Inflammatory macrophage treated with lipopolysaccharide for 1 hour (primary cell): ENCODE data around the gene FAM171A2.
"Not testable (repeated sequence)": the region's sequence is repeated elsewhere in the genome, so short reads cannot be mapped to it uniquely, and the experiment has no call there.

ENCODE experiments used
- DNase-seq, 2 donors: peaks; one replicate each; pipeline ENCODE4 v3.0.0-alpha.2; 2020 to 2022

The FAM171A2 gene

DNA sequence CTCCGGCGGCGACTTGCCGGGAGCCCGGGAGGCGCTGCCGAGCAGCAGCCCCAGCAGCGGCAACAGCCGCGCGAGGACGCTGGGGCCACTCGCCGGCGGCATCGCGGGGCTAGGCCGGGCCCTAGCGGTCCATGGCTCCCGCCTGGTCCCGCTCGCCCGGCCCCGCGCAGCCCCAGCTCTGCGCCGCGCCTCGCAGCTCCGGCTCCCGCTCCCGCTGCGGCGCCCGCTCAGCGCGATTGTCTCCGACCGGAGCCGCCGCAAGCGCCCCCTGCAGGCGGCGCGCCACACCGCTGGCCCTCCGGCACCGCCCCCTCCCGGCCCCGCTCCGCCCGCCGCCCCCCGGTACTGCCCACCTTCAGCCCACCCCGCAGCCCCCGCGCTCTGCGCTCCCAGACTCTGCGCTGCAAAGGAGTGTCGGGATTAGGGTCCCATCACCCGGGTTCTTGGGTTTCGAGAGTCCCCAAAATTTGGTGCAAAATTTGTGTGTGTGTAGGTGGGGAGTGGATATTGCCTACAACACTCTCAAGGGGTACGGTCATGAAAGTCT lies at the start of gene FAM171A2:
Gene FAM171A2, minus strand, starts transcription at position 241 of the 547 bp plus-strand sequence. Its CDS starts 139 bp downstream, at position 102.
- peak in 1 of 2 donors; percentile 73 for DNase-seq

DNA sequence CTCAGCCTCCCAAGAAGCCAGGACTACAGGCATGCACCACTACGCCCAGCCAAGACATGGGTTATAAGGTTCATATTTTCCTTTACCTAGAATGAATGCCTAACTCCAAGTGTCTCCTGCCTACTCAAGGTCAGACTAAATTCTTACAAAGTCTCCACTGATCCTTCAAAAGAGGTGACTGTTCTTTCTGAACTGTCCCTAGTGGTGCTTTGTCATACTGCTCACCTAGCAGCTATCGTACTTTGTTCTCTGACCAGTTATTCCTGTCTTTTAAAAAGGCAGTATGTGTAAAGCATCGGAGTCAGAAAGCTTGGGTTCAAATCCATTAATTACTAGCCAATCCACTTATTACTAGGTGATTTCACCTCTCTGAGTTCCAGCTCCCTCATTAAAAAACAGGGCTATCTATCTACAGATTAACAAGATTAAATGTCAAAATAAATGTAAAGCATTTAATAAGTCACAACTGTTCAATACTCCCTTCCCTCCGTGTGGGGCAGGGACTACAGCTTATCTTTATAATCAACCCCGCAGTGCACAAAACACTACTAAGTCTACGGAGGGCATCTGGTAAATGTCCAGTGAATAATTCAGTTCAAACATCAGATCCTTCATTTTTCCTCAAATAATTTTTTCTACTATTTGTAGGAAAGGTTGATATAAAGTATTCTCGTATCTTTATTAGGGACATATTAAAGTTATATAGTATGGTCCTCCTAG lies 45.8 kb upstream of the FAM171A2 start:
- no peak for DNase-seq

DNA sequence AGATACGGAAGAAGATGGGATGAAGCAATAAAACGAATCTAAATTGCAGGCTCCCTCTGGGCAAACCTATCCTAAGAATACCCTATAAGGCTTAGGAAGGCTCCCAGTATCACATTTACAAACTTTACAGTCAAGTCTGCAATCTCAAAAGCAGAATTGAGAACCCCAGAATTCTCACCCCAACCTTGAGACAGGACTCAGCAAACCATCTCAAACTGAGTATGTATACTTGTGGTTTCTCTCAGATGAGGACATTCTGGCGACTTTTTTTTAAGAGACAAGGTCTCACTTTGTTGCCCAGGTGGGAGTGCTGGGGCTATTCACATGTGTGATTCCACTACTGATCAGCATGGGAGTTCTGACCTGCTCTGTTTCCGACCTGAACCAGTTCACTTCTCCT lies 45.1 kb upstream of the FAM171A2 start:
- no peak for DNase-seq

DNA sequence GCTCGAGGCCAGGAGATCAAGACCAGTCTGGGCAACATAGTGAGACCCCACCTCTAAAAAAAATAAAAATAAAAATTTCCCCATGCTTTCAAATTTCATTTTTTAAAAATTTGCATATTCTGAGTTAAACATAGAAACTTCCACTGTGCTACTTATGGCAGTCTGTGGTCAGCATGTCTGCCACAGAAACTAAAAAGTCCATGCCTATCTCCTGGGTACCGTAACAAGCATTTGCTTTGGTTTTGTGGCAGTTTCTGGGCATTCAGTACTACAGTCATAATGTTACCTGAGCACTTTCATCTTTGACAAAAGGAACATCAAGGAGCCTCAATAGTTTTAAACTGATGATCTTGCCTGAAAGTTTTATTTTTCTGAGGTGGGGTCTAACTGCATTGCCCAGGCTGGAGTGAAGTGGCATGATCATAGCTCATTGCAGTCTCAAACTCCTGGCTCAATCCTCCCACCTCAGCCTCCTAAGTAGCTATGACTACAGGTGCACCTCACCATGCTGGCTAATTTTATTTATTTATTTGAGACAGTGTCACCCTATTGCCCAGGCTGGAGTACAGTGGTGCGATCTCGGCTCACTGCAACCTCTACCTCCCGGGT lies 39.0 kb upstream of the FAM171A2 start:
- no peak for DNase-seq

DNA sequence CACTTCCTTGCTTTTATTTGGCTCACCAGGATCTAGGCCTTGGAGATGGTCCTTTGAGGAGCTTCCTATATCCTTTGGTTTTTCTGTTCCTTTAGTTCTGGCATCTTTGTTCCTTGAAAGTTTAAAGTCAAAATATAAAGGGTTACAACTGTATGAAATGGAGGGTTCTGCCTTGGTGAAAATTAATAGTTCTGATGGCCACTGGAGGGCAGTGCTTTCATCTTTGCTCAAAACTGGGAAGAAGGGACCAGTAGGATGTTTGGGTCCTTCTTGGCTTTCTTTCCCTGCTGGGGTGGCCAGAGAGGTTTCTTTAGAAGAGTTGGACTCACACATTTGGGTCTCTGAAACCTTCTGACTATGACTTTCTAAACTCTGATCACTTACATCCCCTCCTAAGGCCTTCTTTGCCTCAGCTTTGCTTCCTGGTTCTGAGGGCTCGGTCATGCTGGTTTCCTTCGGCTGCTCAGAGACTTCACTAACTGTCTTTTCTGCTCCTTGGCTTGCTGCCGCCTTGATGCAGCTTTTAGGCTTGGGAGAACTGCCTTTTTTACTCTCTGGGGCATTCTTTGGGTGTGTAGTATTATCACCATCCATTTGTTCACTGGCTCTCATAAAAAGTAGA lies 36.7 kb upstream of the FAM171A2 start:
- DNase-seq = peak in 1 of 2 donors; percentile 29

DNA sequence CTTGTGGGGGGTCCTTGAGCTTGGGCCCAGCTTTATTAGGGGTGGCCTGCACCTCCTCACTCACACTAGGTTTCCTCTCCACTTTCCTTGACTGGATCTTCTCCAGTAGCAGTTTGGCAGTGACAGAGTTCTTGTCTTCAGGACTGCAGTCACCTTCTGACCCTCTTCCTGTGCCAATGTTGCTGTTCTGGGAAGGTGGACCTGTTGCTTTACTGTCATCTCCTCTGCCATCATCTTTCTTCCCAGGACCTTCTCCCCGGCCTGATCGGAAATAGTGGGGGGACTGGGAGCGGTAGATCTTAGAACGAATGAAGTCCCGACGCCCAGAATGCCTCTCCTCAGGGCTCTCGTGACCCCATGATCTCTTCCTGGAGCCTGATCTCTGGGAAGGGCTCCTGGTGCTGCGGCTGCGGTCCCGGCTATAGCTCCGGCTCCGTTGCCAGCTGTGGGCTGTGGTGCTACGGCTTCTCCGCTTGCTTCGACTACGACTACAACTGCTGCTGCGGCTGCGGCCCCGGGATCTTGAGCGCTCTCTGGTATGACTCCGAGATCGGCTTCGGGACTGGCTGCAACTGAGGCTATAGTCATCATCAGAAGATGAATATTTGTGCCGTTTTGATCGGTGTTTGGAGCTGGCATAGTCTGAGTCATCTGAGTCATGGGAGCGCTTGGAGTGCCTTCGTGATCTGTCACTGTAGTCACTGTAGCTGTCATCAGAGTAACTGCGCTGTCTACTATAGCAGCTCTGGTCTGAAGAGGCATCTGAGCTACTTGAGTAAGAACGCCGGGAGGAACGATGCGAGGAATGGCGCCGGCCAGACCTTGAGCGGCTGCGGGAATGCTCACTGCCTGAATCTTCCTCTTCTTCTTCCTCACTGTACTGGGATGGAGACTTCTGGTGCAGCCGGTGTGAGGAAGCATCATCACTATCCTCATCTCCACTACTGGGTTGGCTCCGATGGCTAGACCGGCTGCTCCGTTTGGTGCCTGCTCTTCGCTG lies 35.3 kb upstream of the FAM171A2 start:
- no peak for DNase-seq

DNA sequence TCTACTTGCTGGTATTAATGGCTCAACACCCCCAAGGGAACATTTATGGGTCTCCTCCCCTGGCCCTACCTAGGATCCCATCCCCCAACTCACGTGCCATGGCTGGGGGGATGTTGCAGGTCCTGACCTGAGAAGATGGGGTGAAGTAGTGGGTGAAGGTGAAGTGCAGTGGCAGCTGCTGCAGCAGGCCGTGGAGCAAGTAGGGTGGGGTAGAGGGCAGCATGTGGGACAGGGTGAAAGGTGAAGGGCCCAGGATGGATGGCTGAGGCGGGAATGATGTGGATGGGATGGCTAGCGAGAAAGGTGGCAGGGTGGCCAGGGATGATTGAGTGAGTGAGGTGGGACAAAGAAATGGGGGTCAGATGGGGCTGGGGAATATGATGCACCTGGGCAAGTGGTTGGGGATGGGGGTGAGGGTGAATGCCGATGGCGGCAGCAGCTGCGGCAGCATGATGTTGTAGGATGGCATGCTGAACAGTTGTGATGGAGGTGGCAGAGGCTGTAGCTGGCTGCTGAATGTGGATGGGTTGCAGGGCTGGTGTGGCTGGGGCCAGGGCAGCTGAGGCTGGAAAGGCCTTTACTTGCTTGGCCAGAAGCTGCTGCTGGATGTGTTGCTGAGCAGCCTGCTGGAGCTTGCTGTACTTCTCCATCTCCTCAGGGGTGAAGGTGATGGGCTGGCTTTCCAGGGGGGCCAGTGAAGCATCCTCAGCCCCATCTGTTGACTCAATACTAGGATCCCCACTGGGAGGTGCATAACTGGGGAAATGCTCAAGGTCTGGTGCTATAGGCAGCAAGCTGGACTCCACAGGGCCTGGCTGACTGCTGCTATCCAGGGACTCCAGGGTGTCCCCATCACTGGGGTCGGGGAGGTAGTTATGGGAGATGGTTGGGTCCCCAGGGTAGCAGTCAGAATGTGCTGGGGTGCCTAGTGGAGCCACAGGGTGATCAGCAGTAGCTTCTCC lies 34.1 kb upstream of the FAM171A2 start:
- DNase-seq = no peak

DNA sequence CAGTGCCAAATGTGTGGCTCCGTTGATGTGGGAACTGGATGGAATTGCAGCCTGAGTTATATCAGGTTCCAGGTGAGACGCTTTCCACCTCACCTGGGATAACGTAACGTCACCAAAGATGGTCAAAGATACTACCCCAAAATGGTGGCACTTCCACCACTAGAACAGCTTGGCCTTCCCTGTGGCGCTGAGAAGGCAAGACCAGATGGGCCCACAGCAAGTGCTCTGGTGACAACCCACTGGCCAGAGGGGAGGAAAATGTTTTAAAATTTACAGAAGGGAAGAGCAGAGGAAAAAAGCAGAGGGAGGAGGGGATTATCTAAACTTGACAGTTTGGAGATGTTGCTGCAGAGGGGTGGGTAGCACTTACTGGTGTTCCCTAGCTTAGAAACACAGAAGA lies 33.3 kb upstream of the FAM171A2 start:
- DNase-seq = no peak

DNA sequence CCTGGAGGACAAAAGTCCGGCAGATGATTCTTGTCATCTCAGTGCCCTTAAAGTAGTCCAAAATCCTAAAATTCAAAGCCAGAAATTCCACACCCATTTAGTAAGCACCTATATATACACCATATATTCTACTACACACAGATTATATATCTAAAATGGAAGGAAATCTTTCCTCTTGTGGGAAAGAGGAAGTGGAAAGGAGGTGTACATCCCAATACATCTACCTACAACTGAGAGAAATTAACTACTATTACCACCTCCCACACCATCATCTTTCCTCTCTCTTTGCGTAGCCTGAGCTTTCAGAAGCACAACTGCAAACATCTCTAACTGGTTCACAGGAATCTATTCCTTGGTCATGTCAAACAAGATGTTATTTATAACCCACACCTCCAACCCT lies 31.2 kb upstream of the FAM171A2 start:
- no peak for DNase-seq

DNA sequence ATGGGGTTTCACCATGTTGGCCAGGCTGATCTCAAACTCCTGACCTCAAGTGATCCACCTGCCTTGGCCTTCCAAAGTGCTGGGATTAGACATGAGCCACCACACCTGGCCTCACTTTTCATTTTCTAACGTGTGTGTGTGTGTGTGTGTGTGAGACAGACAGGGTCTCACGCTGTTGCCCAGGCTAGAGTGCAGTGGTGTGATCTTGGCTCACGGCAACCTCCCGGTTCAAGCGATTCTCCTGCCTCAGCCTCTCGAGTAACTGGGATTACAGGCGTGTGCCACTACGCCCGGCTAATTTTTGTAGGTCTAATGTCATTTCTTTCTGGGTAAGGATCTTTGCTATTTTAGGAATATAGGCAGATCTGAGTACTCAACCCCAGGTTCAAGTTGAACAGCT lies 30.5 kb upstream of the FAM171A2 start:
- not testable (repeated sequence) for DNase-seq

DNA sequence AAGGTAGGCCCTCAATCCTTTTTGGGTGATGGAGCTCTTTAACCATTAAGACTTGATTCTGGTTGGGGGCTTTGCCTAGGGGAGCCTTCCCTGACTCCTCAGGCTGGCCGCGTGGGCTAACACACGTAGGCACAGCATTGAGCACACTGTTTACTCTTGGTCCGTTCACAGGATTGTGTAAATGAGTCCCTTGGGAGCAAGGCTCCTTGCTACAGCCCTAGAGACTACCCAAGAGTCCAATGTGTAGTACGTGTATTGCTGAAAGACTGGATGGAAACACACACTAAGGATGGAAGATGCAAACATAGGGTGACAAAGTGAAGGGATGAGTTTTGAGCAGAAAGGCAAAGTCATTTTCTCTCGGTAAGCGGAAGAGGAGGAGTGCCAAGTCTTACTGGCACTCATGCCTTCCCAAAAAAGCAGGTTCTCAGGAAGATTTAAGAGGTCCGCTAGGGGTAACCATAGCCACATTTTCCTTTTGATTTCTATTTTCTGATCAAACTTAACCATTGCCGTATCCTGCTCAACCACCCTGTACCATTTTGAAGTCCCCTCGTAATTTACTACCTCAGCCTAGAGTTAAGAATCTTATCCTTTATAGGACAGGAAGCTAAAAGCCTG lies 26.7 kb upstream of the FAM171A2 start:
- DNase-seq = no peak

DNA sequence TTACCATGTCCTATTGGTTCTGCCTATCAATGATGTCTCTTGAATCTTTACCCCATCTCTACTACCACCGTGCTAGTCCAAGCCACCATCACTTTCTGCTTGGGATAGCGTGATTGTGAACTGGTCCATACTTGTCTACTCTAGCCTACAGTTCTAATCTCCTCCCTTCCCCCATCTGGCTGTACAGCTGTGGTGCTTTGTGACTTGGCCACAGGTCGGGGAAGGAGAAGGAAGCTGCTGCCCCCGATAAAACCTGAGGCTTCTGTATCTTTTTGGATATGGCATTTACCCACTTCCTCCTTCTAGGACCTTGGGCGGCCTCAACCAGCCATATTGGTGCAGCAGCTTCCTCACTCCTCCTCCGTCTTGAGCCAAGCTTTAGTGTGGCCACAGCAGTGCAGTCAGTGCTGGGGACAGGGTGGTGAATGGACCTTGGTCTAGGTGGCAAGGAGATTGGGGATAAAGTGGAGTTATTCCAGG lies 26.1 kb upstream of the FAM171A2 start:
- peak; percentile 22 to 34 for DNase-seq

DNA sequence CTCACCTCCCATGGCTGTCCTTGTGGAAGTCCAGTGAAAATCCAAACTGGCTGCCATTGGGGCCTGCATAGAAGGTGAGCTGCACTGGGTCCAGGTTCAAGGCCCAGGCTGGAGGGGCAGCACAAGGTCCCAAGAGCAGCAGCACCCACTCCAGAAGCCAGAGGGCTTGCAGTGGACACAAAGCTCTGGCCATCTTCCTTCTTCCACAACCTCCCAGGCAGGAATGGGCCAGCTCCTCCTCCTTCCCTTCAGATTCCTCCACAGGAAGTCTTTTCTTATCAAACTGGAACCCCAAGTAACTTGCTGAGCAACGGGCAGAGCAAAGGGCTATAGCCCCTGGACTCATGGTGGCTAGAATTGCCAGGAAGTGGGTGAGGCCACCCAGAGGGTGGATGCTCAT lies 25.6 kb upstream of the FAM171A2 start, which contains the start of gene ITGA2B:
Gene ITGA2B, minus strand, starts transcription at position 369 of the 400 bp plus-strand sequence. Its CDS starts 176 bp downstream, at position 193.
- no peak for DNase-seq

DNA sequence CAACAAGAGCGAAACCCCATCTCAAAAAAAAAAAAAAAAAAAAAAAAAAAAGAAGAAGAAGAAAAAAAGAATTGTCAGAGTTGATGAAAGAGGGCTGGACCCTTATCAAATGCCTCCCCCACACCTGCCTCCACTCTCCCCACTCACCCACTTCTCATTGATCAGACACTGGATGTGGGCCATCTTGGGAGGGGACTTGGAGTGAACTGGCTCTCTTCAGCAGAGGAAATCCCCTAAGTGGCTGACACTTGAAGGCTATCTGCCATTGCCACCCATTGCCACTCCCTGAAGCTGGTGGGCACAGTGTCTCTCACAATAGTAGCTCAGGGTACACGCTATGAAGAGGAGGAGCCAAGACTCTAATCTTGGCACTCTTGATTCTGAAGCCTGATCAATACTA lies 24.2 kb upstream of the FAM171A2 start:
- no peak for DNase-seq

DNA sequence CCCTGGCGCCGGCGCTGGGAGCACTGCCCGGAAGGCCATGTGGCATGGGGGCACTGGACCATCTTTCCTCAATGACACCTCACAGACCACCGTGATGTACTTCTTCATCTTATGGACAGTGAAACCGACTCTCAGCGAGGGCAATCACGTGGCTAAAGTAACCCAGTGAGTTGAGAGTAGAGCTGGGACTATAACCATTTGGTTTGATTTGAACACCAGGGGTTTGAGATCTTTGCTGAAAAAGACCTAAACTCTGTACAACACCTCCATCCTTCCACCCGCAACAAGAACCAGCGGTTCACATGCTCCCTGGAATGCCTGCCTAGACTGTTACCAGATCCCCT lies 22.5 kb upstream of the FAM171A2 start:
- no peak for DNase-seq

DNA sequence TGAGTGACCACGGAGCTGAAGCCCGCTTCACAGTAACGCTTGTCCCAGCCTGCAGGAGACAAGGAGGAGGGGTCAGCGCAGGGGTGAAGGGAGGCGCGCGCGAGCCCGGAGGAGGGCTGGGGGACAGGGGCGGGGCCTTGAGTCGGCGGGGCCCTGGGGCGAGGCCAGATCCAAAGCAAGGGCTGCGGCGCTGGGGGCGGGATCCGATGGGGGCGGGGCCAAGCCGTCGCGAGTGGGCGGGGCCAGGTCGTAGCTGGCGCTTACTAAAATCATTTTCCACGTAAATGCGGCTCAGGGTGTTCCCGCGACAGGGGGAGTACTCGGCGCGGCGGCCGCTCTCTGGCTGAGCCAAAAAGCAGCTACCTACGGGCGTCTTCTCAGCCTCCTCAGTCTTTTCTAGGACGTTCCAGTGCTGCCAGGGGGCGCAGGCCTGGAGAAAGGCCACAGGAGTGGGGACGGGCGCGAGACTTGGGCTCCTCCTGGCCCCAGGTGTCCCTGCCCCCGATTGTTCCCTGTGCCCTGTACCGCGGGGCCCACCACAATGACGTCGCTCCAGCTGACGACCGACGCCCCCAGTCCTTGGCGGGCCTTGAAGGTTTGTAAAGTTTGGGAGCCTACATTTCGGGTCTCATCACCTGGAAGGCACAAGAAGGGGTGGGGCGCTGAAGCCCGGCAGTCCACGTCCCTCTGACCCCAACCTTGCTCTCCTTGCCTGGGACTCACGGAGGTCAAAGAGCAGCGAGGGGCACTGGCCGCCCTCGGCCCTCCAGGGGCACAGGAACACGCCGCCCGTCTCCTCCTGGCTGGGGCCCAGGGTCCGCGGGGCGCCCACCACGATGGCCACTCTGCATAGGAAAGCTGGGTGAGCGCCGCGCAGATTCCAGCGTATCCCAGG lies 21.9 kb upstream of the FAM171A2 start:
- peak; percentile 60 to 77 for DNase-seq

DNA sequence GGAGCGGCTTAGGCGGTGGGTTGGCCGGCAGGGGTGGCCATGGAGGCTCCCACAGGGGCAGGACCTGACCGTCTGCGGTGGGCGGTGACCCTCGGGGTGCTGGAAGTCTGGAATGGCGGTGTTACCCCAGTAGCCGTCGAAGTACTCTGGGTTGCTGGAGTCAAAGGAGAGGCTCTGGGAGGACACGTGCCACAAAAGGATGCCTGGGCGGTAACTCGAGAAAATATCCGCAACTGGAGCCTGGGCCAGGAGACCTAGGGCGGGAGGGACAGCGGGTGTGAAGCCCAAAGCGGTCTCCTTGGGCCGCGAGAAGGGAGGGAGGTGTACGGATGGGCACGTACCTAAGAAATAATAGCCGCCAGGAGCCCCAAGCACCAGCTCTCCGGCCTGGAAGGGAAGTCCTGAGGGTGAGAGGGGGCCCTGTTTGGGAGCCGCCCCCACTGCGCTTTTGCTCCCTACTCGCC lies 21.2 kb upstream of the FAM171A2 start:
- no peak for DNase-seq

DNA sequence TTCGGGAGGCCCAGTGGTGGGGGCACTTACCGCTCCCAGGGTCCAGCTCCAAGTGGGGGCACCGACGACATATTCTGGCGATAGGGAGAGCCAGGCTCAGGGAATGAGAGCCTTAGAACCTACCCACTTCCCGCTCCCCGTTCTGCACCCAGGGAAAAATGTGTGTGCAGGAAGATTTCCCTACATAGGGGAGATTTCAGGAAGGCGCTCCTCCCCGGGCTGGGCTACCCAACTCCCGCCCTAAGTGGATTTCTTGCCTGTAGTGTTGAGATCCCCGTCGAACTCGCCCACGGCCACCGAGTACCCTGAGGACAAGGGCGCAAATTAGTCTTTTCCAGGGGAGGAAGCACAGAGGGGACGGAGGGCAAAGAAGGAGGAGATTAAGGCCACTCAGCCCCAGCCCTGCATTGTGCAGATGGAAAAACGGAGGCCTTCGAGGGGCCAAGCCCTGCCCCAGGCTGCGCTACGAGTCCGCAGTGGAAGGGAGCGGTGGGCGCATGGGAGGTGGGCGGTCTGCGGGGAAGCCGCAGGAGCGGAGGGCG lies 20.7 kb upstream of the FAM171A2 start:
- no peak for DNase-seq

DNA sequence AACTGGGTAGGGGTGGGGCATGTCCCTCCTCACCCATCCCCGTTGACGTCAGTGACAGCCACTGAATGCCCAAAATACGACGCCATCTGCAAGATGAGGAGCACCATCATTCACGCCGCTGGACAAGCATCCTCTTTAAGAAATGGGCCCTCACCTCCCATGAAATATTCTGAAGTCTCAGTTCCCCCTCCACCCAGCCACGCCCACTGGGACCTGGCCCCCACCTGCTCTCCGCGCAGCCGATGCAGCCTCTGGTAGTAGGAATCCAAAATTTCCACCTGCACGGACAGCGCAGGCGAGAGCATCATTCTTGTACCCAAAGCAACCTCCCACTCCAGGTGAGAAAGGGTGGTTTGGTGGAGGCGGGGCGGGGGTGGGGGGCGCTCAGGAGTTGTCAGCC lies 20.2 kb upstream of the FAM171A2 start:
- no peak for DNase-seq
